Naive thymus-derived CD4-positive, alpha-beta T cell (primary cell): ENCODE results near the gene CHAT. TPM values are rescaled to one million over a fixed set of nuclear protein-coding genes. Genes with fewer than 3 reads are reported as not detected.

Source experiments
- ATAC-seq: fragments of 150-1000 bp; cut with Tn5 transposase; 2 replicates; pipeline ENCODE4 v1.10.0; 2021; ENCODE audit warnings: mild to moderate bottlenecking, moderate library complexity
- CTCF ChIA-PET: fragments of 350-600 bp; sonication (Branson Sonifier 250); formaldehyde crosslinking; loops from one replicate; lab custom pipeline; 2021; ENCODE audit warnings: antibody characterized with exemption; lab: Charles Lee
- POLR2A ChIA-PET: fragments of 350-600 bp; sonication (Branson Sonifier 250); formaldehyde crosslinking; loops from one replicate; lab custom pipeline; 2021; ENCODE audit warnings: antibody characterized with exemption, inconsistent platforms; lab: Charles Lee
- DNase-seq, 9 donors: peaks; one replicate each; pipeline versions ENCODE4 v3.0.0 to v3.0.0-alpha.2; 2020 to 2022; ENCODE audit warnings: mixed read lengths in 1 of 9
- H3K27ac ChIP-seq: one replicate; pipeline ENCODE4 v1.7.0; 2013; ENCODE audit warnings: mild to moderate bottlenecking, low read depth, low read length, moderate library complexity
- H3K27me3 ChIP-seq, 2 donors: one replicate each; pipeline ENCODE4 v1.7.0; 2013; ENCODE audit warnings: low read length in 2 of 2, mild to moderate bottlenecking in 2 of 2, moderate library complexity in 2 of 2; ENCODE audit not compliant: control insufficient read depth in 2 of 2, insufficient read depth in 2 of 2
- H3K36me3 ChIP-seq, 3 experiments: 1 replicate in 2 of 3; 2 replicates in 1 of 3; pipeline ENCODE4 v1.7.0; 2013; ENCODE audit warnings: low read length in 3 of 3, mild to moderate bottlenecking in 3 of 3, moderate library complexity in 1 of 3; ENCODE audit not compliant: insufficient read depth in 3 of 3, control insufficient read depth in 2 of 3
- H3K4me1 ChIP-seq, 2 donors: one replicate each; pipeline ENCODE4 v1.7.0; 2013; ENCODE audit warnings: low read length in 2 of 2, mild to moderate bottlenecking in 2 of 2, moderate library complexity in 1 of 2; ENCODE audit not compliant: control insufficient read depth in 2 of 2, insufficient read depth in 2 of 2
- H3K4me3 ChIP-seq: 2 replicates; pipeline ENCODE4 v1.7.0; 2013; ENCODE audit warnings: mild to moderate bottlenecking, low read length
- H3K9me3 ChIP-seq, 3 experiments: 1 replicate in 2 of 3; 2 replicates in 1 of 3; pipeline ENCODE4 v1.7.0; 2013; ENCODE audit warnings: low read length in 3 of 3; ENCODE audit not compliant: control insufficient read depth in 2 of 3
- H3K27ac Mint-ChIP-seq, 9 donors: one replicate each; pipeline ENCODE4 v1.8.0; 2020 to 2022; ENCODE audit warnings: mixed read lengths in 9 of 9, mild to moderate bottlenecking in 8 of 9, moderate library complexity in 5 of 9, inconsistent platforms in 2 of 9
- H3K27me3 Mint-ChIP-seq, 5 donors: one replicate each; pipeline ENCODE4 v1.8.0; 2021 to 2022; ENCODE audit warnings: mixed read lengths in 5 of 5, mild to moderate bottlenecking in 1 of 5
- H3K36me3 Mint-ChIP-seq, 5 donors: one replicate each; pipeline ENCODE4 v1.8.0; 2020 to 2022; ENCODE audit warnings: mixed read lengths in 5 of 5, mild to moderate bottlenecking in 3 of 5, inconsistent platforms in 1 of 5
- H3K4me1 Mint-ChIP-seq, 7 donors: one replicate each; pipeline ENCODE4 v1.8.0; 2020 to 2022; ENCODE audit warnings: mixed read lengths in 7 of 7, mild to moderate bottlenecking in 3 of 7, inconsistent platforms in 1 of 7
- H3K4me3 Mint-ChIP-seq, 10 donors: one replicate each; pipeline ENCODE4 v1.8.0; 2020 to 2022; ENCODE audit warnings: mild to moderate bottlenecking in 10 of 10, mixed read lengths in 10 of 10, moderate library complexity in 6 of 10, inconsistent platforms in 2 of 10
- H3K9me3 Mint-ChIP-seq, 11 donors: one replicate each; pipeline ENCODE4 v1.8.0; 2020 to 2022; ENCODE audit warnings: mixed read lengths in 11 of 11, mild to moderate bottlenecking in 4 of 11, inconsistent platforms in 1 of 11, moderate library complexity in 1 of 11
- intact Hi-C, 2 donors: fragments of 100-400 bp; cut with micrococcal nuclease; formaldehyde crosslinking; loops; one replicate each; pipeline ENCODE4 v1.15.1; 2023
- polyA plus RNA-seq, 2 donors: library from polyadenylated mRNA; unstranded; fragments of 300-500 nt; fragmentation: Illumina TruSeq; gene quantifications; one replicate each; pipeline ENCODE4 v1.2.3, GENCODE V29; 2021
- total RNA-seq, 6 experiments: library from RNA in 5 of 6; stranded (reverse) in 5 of 6; gene quantifications; 1 replicate in 5 of 6; 2 replicates in 1 of 6; pipeline ENCODE4 v1.2.3 and lab custom pipeline; 2021 to 2026

The CHAT gene
- total and polyA plus RNA-seq, 7 experiments from 2014 or later, result not detected

- Mint-ChIP-seq H3K36me3 (no peaks in the 10 kb centered on the region), H3K9me3 (peaks cover 0 to 14% (median 5%) of the 10 kb centered on the region in 11 donors), H3K27ac (peak overlapping the region in 1 of 9 donors; percentile 14), H3K4me1 (no peaks in the 10 kb centered on the region), H3K4me3 (no peak overlapping the region), H3K27me3 (peaks cover 2 to 43% (median 32%) of the 10 kb centered on the region in 5 donors)
- Histone ChIP-seq H3K36me3 (no peaks in the 10 kb centered on the region), H3K4me3 (no peak overlapping the region), H3K4me1 (no peaks in the 10 kb centered on the region), H3K27me3 (no peaks in the 10 kb centered on the region), H3K9me3 (no peaks in the 10 kb centered on the region), H3K27ac (no peak overlapping the region)
- POLR2A ChIA-PET, result no interaction called here
- intact Hi-C loops, result no loop called here
- DNase-seq, result no peak
- no peak for ATAC-seq
- CTCF ChIA-PET, result no interaction called here
These were observed 99.4 kb downstream of the CHAT start for GRCh38 chr10:49713266-49713665.

Other genes starting within 250 kb of the CHAT start
- gene DRGX, start 217.9 kb upstream of the CHAT start, total RNA-seq, result not detected
- not detected for gene DRGX, start 217.9 kb upstream of the CHAT start, polyA plus RNA-seq
- 10 to 100 TPM; 23.0 to 50.7 (median 45.2) TPM for gene ERCC6, start 74.9 kb upstream of the CHAT start, total RNA-seq
- 10 to 100 TPM; 11.0 to 17.2 TPM for gene ERCC6, start 74.9 kb upstream of the CHAT start, polyA plus RNA-seq
- not detected for gene SLC18A3, start 3.7 kb upstream of the CHAT start, total RNA-seq
- not detected for gene SLC18A3, start 3.7 kb upstream of the CHAT start, polyA plus RNA-seq
- gene C10orf53, start 65.6 kb downstream of the CHAT start, total RNA-seq, result not detected
- gene C10orf53, start 65.6 kb downstream of the CHAT start, polyA plus RNA-seq, result not detected
- gene OGDHL, start 148.3 kb downstream of the CHAT start, total RNA-seq, result not detected
- not detected for gene OGDHL, start 148.3 kb downstream of the CHAT start, polyA plus RNA-seq